HUES48 (cell line): ENCODE measurements around the gene PDE9A.

Experiments
- H3K27ac ChIP-seq: one replicate; pipeline ENCODE4 v1.7.0; 2013; ENCODE audit warnings: low read depth, low read length, inconsistent platforms
- H3K27me3 ChIP-seq: 2 replicates; pipeline ENCODE4 v1.6.1; 2013; ENCODE audit warnings: mild to moderate bottlenecking, low read length; ENCODE audit not compliant: control insufficient read depth, insufficient read depth
- H3K36me3 ChIP-seq: 2 replicates; pipeline ENCODE4 v1.6.1; 2013; ENCODE audit warnings: low read length; ENCODE audit not compliant: control insufficient read depth, insufficient read depth
- H3K4me1 ChIP-seq: 2 replicates; pipeline ENCODE4 v1.6.1; 2013; ENCODE audit warnings: mild to moderate bottlenecking, low read length; ENCODE audit not compliant: control insufficient read depth, insufficient read depth
- H3K4me3 ChIP-seq: 2 replicates; pipeline ENCODE4 v1.5.1; 2013; ENCODE audit warnings: mild to moderate bottlenecking, low read depth, low read length
- H3K9ac ChIP-seq: 2 replicates; pipeline ENCODE4 v1.6.1; 2013; ENCODE audit warnings: mild to moderate bottlenecking, low read depth, low read length, moderate library complexity
- H3K9me3 ChIP-seq: 2 replicates; pipeline ENCODE4 v1.6.1; 2013; ENCODE audit warnings: low read length; ENCODE audit not compliant: control insufficient read depth, insufficient read depth

The PDE9A gene

GRCh38 chr21:42695697-42696380 is 42.4 kb downstream of the PDE9A start:
- peaks cover 70% of the 10 kb centered on the region for H3K36me3 ChIP-seq
- H3K4me1 ChIP-seq = no peaks in the 10 kb centered on the region
- no peak overlapping the region for H3K27ac ChIP-seq
- no peaks in the 10 kb centered on the region for H3K27me3 ChIP-seq
- H3K9ac ChIP-seq = no peak overlapping the region
- H3K4me3 ChIP-seq = no peak overlapping the region
- no peaks in the 10 kb centered on the region for H3K9me3 ChIP-seq

- H3K27ac ChIP-seq = no peak overlapping the region
- peaks cover 70% of the 10 kb centered on the region for H3K36me3 ChIP-seq
- no peak overlapping the region for H3K9ac ChIP-seq
- H3K4me1 ChIP-seq = no peaks in the 10 kb centered on the region
- H3K27me3 ChIP-seq = no peaks in the 10 kb centered on the region
- H3K9me3 ChIP-seq = no peaks in the 10 kb centered on the region
- no peak overlapping the region for H3K4me3 ChIP-seq
Measured at GRCh38 chr21:42696501-42697040, 43.1 kb downstream of the PDE9A start.

- H3K27me3 ChIP-seq = no peaks in the 10 kb centered on the region
- no peak overlapping the region for H3K4me3 ChIP-seq
- no peak overlapping the region for H3K9ac ChIP-seq
- peaks cover 74% of the 10 kb centered on the region for H3K36me3 ChIP-seq
- H3K4me1 ChIP-seq = no peaks in the 10 kb centered on the region
- no peak overlapping the region for H3K27ac ChIP-seq
- 0 out of 2 replicates have a peak, but pooled peaks cover 4% of the 10 kb centered on the region for H3K9me3 ChIP-seq
Measured at GRCh38 chr21:42698733-42699132, 45.3 kb downstream of the PDE9A start.

DNA sequence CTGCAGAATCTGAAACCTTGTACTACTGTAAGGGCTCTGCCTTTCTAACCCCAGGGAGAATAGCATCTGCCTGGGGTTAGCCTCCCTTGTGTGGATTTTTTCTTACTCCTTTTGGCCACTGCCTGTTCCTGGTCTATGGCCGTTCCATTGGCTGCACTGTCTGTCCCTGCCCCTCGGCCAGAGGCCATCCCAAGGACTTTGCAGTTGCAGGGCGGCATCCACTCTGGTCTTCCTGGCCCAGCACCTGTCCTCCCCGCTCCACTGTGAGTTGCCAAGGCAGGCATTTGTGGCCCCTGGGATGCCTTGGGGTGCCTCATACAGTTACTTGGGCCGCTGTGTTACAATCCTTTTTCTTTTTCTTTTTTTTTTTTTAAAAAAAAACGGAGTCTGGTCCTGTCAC is 45.8 kb downstream of the PDE9A start:
- H3K36me3 ChIP-seq = peaks cover 73% of the 10 kb centered on the region
- H3K27me3 ChIP-seq = no peaks in the 10 kb centered on the region
- H3K27ac ChIP-seq = no peak overlapping the region

DNA sequence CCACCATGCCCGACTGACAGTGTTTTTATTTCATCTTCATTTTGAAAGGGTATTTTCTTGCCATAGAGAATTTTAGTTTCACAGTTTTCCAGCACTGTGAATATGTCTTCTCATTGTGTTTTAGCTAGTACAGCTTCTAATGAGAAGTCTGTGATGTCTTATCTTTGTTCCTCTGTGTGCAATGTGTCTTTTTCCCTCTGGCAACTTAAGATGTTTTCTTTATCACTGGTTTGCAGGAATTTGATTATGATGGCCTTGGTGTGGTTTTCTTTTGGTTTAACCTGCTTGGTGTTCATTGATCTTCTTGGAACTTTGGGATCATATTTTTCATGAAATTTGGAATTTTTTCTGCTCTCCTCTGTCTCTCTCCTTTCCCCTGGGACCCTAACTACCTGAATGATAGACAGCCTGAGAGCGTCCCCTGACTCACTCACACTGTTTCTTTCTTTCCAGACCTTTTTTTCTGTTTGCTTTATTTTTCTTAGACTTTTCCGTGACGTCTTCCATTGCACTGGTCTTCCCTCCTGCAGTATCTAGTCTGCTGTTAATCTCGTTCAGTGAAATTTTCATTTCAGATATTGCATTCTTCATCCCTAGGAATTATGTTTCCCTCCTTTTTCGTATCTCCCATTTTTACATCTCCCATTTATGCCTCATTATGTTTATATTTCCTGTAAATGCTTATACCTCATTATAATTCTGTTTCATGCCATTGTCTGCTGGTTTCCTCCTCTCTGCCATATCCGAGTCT is 48.5 kb downstream of the PDE9A start:
- 0 out of 2 replicates have a peak, but pooled peaks cover 4% of the 10 kb centered on the region for H3K9me3 ChIP-seq
- H3K27ac ChIP-seq = no peak overlapping the region
- H3K4me3 ChIP-seq = no peak overlapping the region
- H3K9ac ChIP-seq = no peak overlapping the region
- H3K4me1 ChIP-seq = peaks cover under 1% of the 10 kb centered on the region; the same call in 1 of the 2 replicates
- no peaks in the 10 kb centered on the region for H3K27me3 ChIP-seq
- peaks cover 52% of the 10 kb centered on the region for H3K36me3 ChIP-seq

More for the DNA sequence above, 45.8 kb downstream of the PDE9A start:
- Histone ChIP-seq H3K9ac (no peak overlapping the region), H3K4me1 (no peaks in the 10 kb centered on the region), H3K4me3 (no peak overlapping the region), H3K9me3 (0 out of 2 replicates have a peak, but pooled peaks cover 4% of the 10 kb centered on the region)

DNA sequence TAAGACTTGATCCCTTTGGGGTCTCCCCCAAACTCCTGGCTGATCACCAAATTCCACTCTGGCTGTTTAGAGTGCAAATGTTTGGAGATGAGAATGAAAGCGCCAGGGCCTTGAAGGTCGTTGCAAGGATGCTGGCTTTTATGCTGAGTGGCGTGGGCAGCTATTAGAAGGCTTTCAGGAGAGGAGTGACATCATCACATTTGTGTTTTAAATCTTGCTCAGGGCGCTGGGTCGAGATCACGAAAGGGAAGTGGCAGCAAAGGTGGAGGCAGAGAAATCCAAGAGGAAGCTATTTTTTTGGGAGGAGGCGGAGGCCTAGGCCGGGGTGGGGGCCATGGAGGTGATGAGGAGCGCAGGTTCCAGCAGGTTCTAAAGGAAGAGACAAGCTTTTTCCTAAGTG is 49.3 kb downstream of the PDE9A start:
- H3K27ac ChIP-seq = no peak overlapping the region
- peaks cover 9% of the 10 kb centered on the region for H3K4me1 ChIP-seq
- H3K27me3 ChIP-seq = no peaks in the 10 kb centered on the region
- H3K9me3 ChIP-seq = 0 out of 2 replicates have a peak, but pooled peaks cover 4% of the 10 kb centered on the region
- no peak overlapping the region for H3K9ac ChIP-seq
- peaks cover 45% of the 10 kb centered on the region for H3K36me3 ChIP-seq
- no peak overlapping the region for H3K4me3 ChIP-seq

- Histone ChIP-seq H3K9ac (no peak overlapping the region), H3K4me1 (peaks cover 15% of the 10 kb centered on the region), H3K27me3 (no peaks in the 10 kb centered on the region), H3K9me3 (0 out of 2 replicates have a peak, but pooled peaks cover 4% of the 10 kb centered on the region), H3K27ac (no peak overlapping the region), H3K4me3 (no peak overlapping the region), H3K36me3 (peaks cover 40% of the 10 kb centered on the region)
Measured at GRCh38 chr21:42703136-42703908, 49.9 kb downstream of the PDE9A start.

DNA sequence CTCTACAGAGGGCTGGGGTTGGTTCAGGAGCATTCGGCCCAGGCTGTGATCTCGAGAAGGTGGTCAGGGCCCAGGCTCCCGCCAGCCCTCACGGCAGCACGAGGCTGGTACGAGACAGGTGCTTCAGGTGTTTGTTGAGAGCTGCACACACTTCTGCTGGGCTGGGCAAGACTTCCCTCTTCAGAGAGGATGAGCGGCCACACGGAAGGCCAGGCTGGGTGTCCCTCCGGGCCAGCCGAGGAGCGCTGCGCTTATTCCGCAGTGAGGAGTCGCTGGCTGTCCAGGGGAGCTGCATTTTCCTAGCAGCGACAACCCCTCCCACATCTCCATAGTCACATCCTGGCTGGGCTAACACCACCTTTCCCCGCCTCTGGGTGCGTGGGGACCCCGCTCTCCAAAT is 50.5 kb downstream of the PDE9A start:
- peaks cover 38% of the 10 kb centered on the region for H3K36me3 ChIP-seq
- H3K27ac ChIP-seq = no peak overlapping the region
- H3K4me1 ChIP-seq = peaks cover 15% of the 10 kb centered on the region

GRCh38 chr21:42704861-42705260 is 51.4 kb downstream of the PDE9A start:
- Histone ChIP-seq H3K36me3 (peaks cover 30% of the 10 kb centered on the region), H3K9me3 (0 out of 2 replicates have a peak, but pooled peaks cover 4% of the 10 kb centered on the region), H3K9ac (no peak overlapping the region), H3K27ac (no peak overlapping the region), H3K27me3 (no peaks in the 10 kb centered on the region), H3K4me1 (peaks cover 15% of the 10 kb centered on the region), H3K4me3 (no peak overlapping the region)

More for the DNA sequence above, 50.5 kb downstream of the PDE9A start:
- H3K4me3 ChIP-seq = no peak overlapping the region
- no peaks in the 10 kb centered on the region for H3K27me3 ChIP-seq
- 0 out of 2 replicates have a peak, but pooled peaks cover 4% of the 10 kb centered on the region for H3K9me3 ChIP-seq
- no peak overlapping the region for H3K9ac ChIP-seq

DNA sequence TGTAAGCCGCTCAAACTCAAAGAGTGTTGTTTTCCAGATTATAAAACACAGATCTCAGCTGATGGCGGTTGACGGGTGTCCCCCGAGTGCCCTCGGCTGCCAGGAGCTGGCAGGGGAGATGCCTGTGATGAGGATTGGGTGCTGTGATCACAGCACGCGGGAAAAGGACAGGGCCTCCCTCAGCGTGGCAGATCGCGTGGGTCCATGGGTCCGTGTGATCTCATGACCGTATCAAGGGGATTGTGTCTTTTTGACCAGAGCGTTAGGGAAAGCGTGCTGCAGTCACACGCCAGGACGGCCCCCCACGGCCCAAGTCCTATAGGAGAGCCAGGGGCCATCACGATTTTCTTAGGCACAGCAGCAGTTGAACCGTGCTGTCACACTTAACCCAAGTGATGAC is 51.9 kb downstream of the PDE9A start:
- H3K27me3 ChIP-seq = no peaks in the 10 kb centered on the region
- H3K4me1 ChIP-seq = peaks cover 15% of the 10 kb centered on the region
- H3K27ac ChIP-seq = no peak overlapping the region
- no peak overlapping the region for H3K9ac ChIP-seq
- H3K36me3 ChIP-seq = peaks cover 27% of the 10 kb centered on the region
- 0 out of 2 replicates have a peak, but pooled peaks cover 4% of the 10 kb centered on the region for H3K9me3 ChIP-seq
- H3K4me3 ChIP-seq = no peak overlapping the region
